SK-N-SH (cell line): Measurements from ENCODE around the gene PDS5B. TPM values are rescaled to one million over a fixed set of nuclear protein-coding genes. Genes with fewer than 3 reads are reported as not detected.

Experiments
- CTCF ChIA-PET: fragments of 300-600, 350-600 bp; formaldehyde crosslinking; extraction: SDS; loops from one replicate; lab custom pipeline; 2021; lab: Yijun Ruan, JAX
- POLR2A ChIA-PET: fragments of 350-600 bp; sonication (Branson Sonifier 250); formaldehyde crosslinking; extraction: SDS; loops from one replicate; lab custom pipeline; 2020; ENCODE audit warnings: antibody characterized with exemption, inconsistent platforms; lab: Yijun Ruan, JAX
- DNase-seq: peaks from one replicate; pipeline ENCODE4 v3.0.0; 2012
- H2AFZ ChIP-seq: fragments of 200-600 bp; sonication (generic); 2 replicates; pipeline ENCODE4 v1.8.1; 2016; ENCODE audit warnings: antibody characterized with exemption, mild to moderate bottlenecking, low read depth
- H3F3A ChIP-seq: fragments of 200-600 bp; sonication (generic); replicated peaks from 2 replicates; pipeline ENCODE3; 2016; ENCODE audit warnings: antibody characterized with exemption, mild to moderate bottlenecking; ENCODE audit not compliant: insufficient read depth
- H3K27ac ChIP-seq, 2 experiments: fragments of 200-500 bp in 1 of 2; fragments of 200-600 bp in 1 of 2; sonication (Bioruptor generic) in 1 of 2; sonication (generic), shearing (Covaris generic) in 1 of 2; 2 replicates each; pipeline versions ENCODE4 v1.5.1 to v1.6.1; 2014 to 2016; ENCODE audit warnings: low read depth in 2 of 2, inconsistent platforms in 1 of 2, low read length in 1 of 2, mild to moderate bottlenecking in 1 of 2, mixed read lengths in 1 of 2
- H3K27me3 ChIP-seq: fragments of 200-600 bp; sonication (generic), shearing (Covaris generic); 2 replicates; pipeline ENCODE4 v1.6.1; 2016; ENCODE audit warnings: mixed run types; ENCODE audit not compliant: insufficient read depth
- H3K36me3 ChIP-seq, 2 experiments: fragments of 200-500 bp in 1 of 2; fragments of 200-600 bp in 1 of 2; sonication (Bioruptor generic) in 1 of 2; sonication (generic) in 1 of 2; replicated peaks in 1 of 2; 2 replicates each; pipeline versions ENCODE3 to v1.5.1; 2014 to 2016; ENCODE audit warnings: low read length in 1 of 2, mild to moderate bottlenecking in 1 of 2; ENCODE audit not compliant: insufficient read depth in 2 of 2, control insufficient read depth in 1 of 2
- H3K4me1 ChIP-seq, 2 experiments: fragments of 200-500 bp in 1 of 2; fragments of 200-600 bp in 1 of 2; sonication (Bioruptor generic) in 1 of 2; sonication (generic), shearing (Covaris generic) in 1 of 2; 2 replicates each; pipeline versions ENCODE4 v1.5.1 to v1.6.1; 2014 to 2016; ENCODE audit warnings: low read depth in 1 of 2, low read length in 1 of 2, mixed run types in 1 of 2; ENCODE audit not compliant: insufficient read depth in 2 of 2, control insufficient read depth in 1 of 2
- H3K4me2 ChIP-seq: fragments of 200-600 bp; sonication (generic), shearing (Covaris generic); 2 replicates; pipeline ENCODE4 v1.6.1; 2017; ENCODE audit warnings: mixed run types
- H3K4me3 ChIP-seq, 2 experiments: fragments of 200-500 bp in 1 of 2; fragments of 200-600 bp in 1 of 2; sonication (Bioruptor generic) in 1 of 2; sonication (generic), shearing (Covaris generic) in 1 of 2; 2 replicates each; pipeline versions ENCODE4 v1.5.1 to v1.8.1; 2014 to 2016; ENCODE audit warnings: low read depth in 2 of 2, inconsistent platforms in 1 of 2, low read length in 1 of 2, mild to moderate bottlenecking in 1 of 2, mixed read lengths in 1 of 2, moderate library complexity in 1 of 2
- H3K79me2 ChIP-seq: fragments of 200-600 bp; sonication (generic); 2 replicates; pipeline ENCODE4 v1.8.1; 2017; ENCODE audit warnings: mild to moderate bottlenecking; ENCODE audit not compliant: insufficient read depth
- H3K9ac ChIP-seq: fragments of 200-600 bp; sonication (generic); 2 replicates; pipeline ENCODE4 v1.6.1; 2017; ENCODE audit warnings: mixed run types
- H3K9me2 ChIP-seq: fragments of 200-600 bp; sonication (generic); 2 replicates; pipeline ENCODE4 v1.6.1; 2017; ENCODE audit warnings: mixed run types
- H3K9me3 ChIP-seq: fragments of 200-600 bp; sonication (generic); 2 replicates; pipeline ENCODE4 v1.6.1; 2017; ENCODE audit warnings: mixed run types, mild to moderate bottlenecking, moderate library complexity
- H4K20me1 ChIP-seq: fragments of 200-600 bp; sonication (generic); 2 replicates; pipeline ENCODE4 v1.6.1; 2017; ENCODE audit warnings: mild to moderate bottlenecking, mixed run types; ENCODE audit not compliant: insufficient read depth
- CHD2 ChIP-seq: fragments of 150-350 bp; IDR thresholded peaks from 2 replicates; pipeline ENCODE4 v1.6.1; 2018; ENCODE audit warnings: low read length; ENCODE audit not compliant: partially characterized antibody
- CTCF ChIP-seq: fragments of 200-600 bp; sonication (generic); IDR thresholded peaks from 2 replicates; pipeline ENCODE4 v1.6.1; 2017; ENCODE audit warnings: antibody characterized with exemption, mild to moderate bottlenecking, moderate library complexity
- ELF1 ChIP-seq: IDR thresholded peaks from 2 replicates; pipeline ENCODE4 v1.4.0; 2012
- EP300 ChIP-seq, 2 experiments: IDR thresholded peaks; 2 replicates each; pipeline versions ENCODE4 v1.4.0 to v1.6.1; 2012; ENCODE audit warnings: borderline replicate concordance in 1 of 2, low read depth in 1 of 2, low read length in 1 of 2
- EZH2phosphoT487 ChIP-seq: fragments of 200-600 bp; sonication (generic); IDR thresholded peaks from 2 replicates; pipeline ENCODE4 v1.6.1; 2017; ENCODE audit warnings: low read depth, mixed run types, mild to moderate bottlenecking, antibody characterized with exemption, moderate library complexity, borderline replicate concordance
- FOSL2 ChIP-seq: IDR thresholded peaks from 2 replicates; pipeline ENCODE4 v1.4.0; 2012; ENCODE audit warnings: low read depth, mild to moderate bottlenecking, moderate library complexity, borderline replicate concordance
- FOXJ3 ChIP-seq: sonication (generic); formaldehyde crosslinking; IDR thresholded peaks from 2 replicates; pipeline ENCODE4 v1.5.1; 2020; ENCODE audit warnings: mild to moderate bottlenecking, missing genetic modification reagents
- IRF3 ChIP-seq: fragments of 150-350 bp; IDR thresholded peaks from 2 replicates; pipeline ENCODE4 v1.6.1; 2016; ENCODE audit warnings: mild to moderate bottlenecking, low read depth, low read length
- MEF2A ChIP-seq: IDR thresholded peaks from 2 replicates; pipeline ENCODE4 v1.4.0; 2012; ENCODE audit warnings: low read depth, borderline replicate concordance
- NRF1 ChIP-seq: IDR thresholded peaks from 2 replicates; pipeline ENCODE4 v1.6.1; 2012; ENCODE audit warnings: low read depth, mild to moderate bottlenecking, low read length
- PBX3 ChIP-seq: IDR thresholded peaks from 2 replicates; pipeline ENCODE4; 2012
- RCOR1 ChIP-seq: fragments of 150-350 bp; IDR thresholded peaks from 2 replicates; pipeline ENCODE4 v1.6.1; 2017; ENCODE audit warnings: antibody characterized with exemption, low read length
- REST ChIP-seq: IDR thresholded peaks from 2 replicates; pipeline ENCODE4 v1.6.1; 2012; ENCODE audit warnings: mild to moderate bottlenecking, low read depth, low read length, moderate library complexity
- RXRA ChIP-seq: IDR thresholded peaks from 2 replicates; pipeline ENCODE4 v1.4.0; 2012; ENCODE audit warnings: low read depth, mild to moderate bottlenecking, borderline replicate concordance
- SIN3A ChIP-seq: IDR thresholded peaks from 2 replicates; pipeline ENCODE4 v1.6.1; 2012; ENCODE audit warnings: low read depth, mild to moderate bottlenecking, low read length, moderate library complexity, borderline replicate concordance
- TAF1 ChIP-seq: IDR thresholded peaks from 2 replicates; pipeline ENCODE4 v1.6.1; 2012; ENCODE audit warnings: low read depth, mild to moderate bottlenecking, low read length, moderate library complexity, borderline replicate concordance
- TCF12 ChIP-seq: IDR thresholded peaks from 2 replicates; pipeline ENCODE4 v1.4.0; 2012
- TEAD4 ChIP-seq: IDR thresholded peaks from 2 replicates; pipeline ENCODE4 v1.4.0; 2012; ENCODE audit warnings: mild to moderate bottlenecking, borderline replicate concordance; ENCODE audit not compliant: insufficient read depth
- USF1 ChIP-seq: IDR thresholded peaks from 2 replicates; pipeline ENCODE4 v1.4.0; 2012; ENCODE audit warnings: low read depth, borderline replicate concordance
- ZBTB33 ChIP-seq: IDR thresholded peaks from 2 replicates; pipeline ENCODE4 v1.4.0; 2012; ENCODE audit warnings: low read depth, borderline replicate concordance
- WGBS: methylation state at CpG from one replicate; pipeline ENCODE4 v1.1.6; 2017; ENCODE audit warnings: low lambda C conversion rate; 5-methylcytosine and 5-hydroxymethylcytosine counted together
- polyA plus RNA-seq, 3 experiments: library from polyadenylated mRNA; depleted of rRNA; stranded (reverse); fragments of >200 nt; gene quantifications; 2 replicates each; pipeline ENCODE4 v1.2.3, GENCODE V29; 2012

Gene PDS5B
- polyA plus RNA-seq, 1 of the 3 experiments (the other 2 are of a cell fraction), result 3.8 TPM

GRCh38 chr13:32660227-32660626, 74.0 kb downstream of the PDS5B start:
- H3K27ac ChIP-seq, result peak overlapping the region; percentile 23 to 34; a peak in 3 of 4 replicates
- POLR2A ChIA-PET, result no interaction called here
- 94% methylated on average over 2 of the region's 2 CpGs for WGBS

More at GRCh38 chr13:32660227-32660626, 74.0 kb downstream of the PDS5B start:
- CTCF ChIA-PET, result interaction anchor here (0.8 to 4.4 kb wide), 6 partner anchors 9 to 1064 kb away, joined by 3 to 36 read pairs (median 6); no protein-coding TSS in a partner anchor
- H3K9ac ChIP-seq, result no peak overlapping the region
- H3K4me3 ChIP-seq, result no peak overlapping the region
- peaks cover 3% of the 10 kb centered on the region in 2 experiments; a peak in 2 of 4 replicates for H3K4me1 ChIP-seq
- H3K4me2 ChIP-seq, result no peak overlapping the region
- no peak overlapping the region for H2AFZ ChIP-seq
- H3K36me3 ChIP-seq, result peaks cover 2 to 38% of the 10 kb centered on the region in 2 experiments
- no peaks in the 10 kb centered on the region for H4K20me1 ChIP-seq
- TF ChIP-seq PBX3, result no peak
- no peak for TF ChIP-seq RXRA
- no peak for TF ChIP-seq NRF1
- TF ChIP-seq CTCF, result no peak
- no peak for TF ChIP-seq ZBTB33
- no peak for TF ChIP-seq RCOR1
- TF ChIP-seq CHD2, result no peak
- no peak for TF ChIP-seq FOXJ3 (CRISPR knock-in tag)
- TF ChIP-seq USF1, result no peak
- TF ChIP-seq SIN3A, result no peak
- TF ChIP-seq TCF12, result no peak
- TF ChIP-seq MEF2A, result no peak
- TF ChIP-seq TEAD4, result no peak
- TF ChIP-seq IRF3, result no peak
- TF ChIP-seq ELF1, result no peak
- TF ChIP-seq TAF1, result no peak
- no peak for TF ChIP-seq EP300 (IDR thresholded peaks at IDR 0.05; ENCODE audit: borderline replicate concordance in 1 of 2, low read depth in 1 of 2, low read length in 1 of 2)
- TF ChIP-seq FOSL2, result no peak
- no peak for TF ChIP-seq EZH2phosphoT487
- TF ChIP-seq REST, result no peak
- TF ChIP-seq, all 33 proteins: peak for 0
- Histone ChIP-seq H3K27me3 (no peaks in the 10 kb centered on the region), H3K9me3 (peaks cover 17% of the 10 kb centered on the region; the same call in 1 of the 2 replicates), H3F3A (peaks cover 18% of the 10 kb centered on the region), H3K79me2 (peaks cover 45% of the 10 kb centered on the region), H3K9me2 (no peaks in the 10 kb centered on the region; the same call in 1 of the 2 replicates)
- no peak for DNase-seq
